GM12878 (cell line): Measurements from ENCODE around the gene MYMK. TPM values are rescaled to one million over a fixed set of nuclear protein-coding genes. Genes with fewer than 3 reads are reported as not detected.

ENCODE experiments used
- ATAC-seq: fragments of 200-7000 bp; cut with Tn5 transposase; 3 replicates; pipeline ENCODE4 v1.9.1; 2020; ENCODE audit warnings: mild to moderate bottlenecking, moderate library complexity
- BruUV-seq: library from RNA; stranded (reverse); fragments of 400-500 nt; replicated peaks from 2 replicates; lab custom pipeline; 2021; lab: Mats Ljungman, UMichigan
- CTCF ChIA-PET: fragments of 300-600 bp; sonication (Branson Sonifier 250); formaldehyde crosslinking; extraction: SDS; loops from one replicate; lab custom pipeline; 2021; ENCODE audit warnings: inconsistent platforms; lab: Yijun Ruan, JAX
- POLR2A ChIA-PET: fragments of 350-600 bp; formaldehyde crosslinking; extraction: SDS; loops from one replicate; lab custom pipeline; 2021; ENCODE audit warnings: inconsistent platforms; lab: Charles Lee
- RAD21 ChIA-PET: fragments of 300-600 bp; sonication (Branson Sonifier 250); formaldehyde crosslinking; loops from one replicate; lab custom pipeline; 2023; ENCODE audit warnings: antibody characterized with exemption; ENCODE audit not compliant: unreplicated experiment; lab: Charles Lee
- SMC1A ChIA-PET: fragments of 300-600 bp; sonication (Branson Sonifier 250); formaldehyde crosslinking; loops from one replicate; lab custom pipeline; 2023; ENCODE audit not compliant: unreplicated experiment, uncharacterized antibody; lab: Charles Lee
- DNase-seq: peaks from one replicate; pipeline ENCODE4 v3.0.0-alpha.2; 2011; ENCODE audit warnings: low read depth, low spot score
- FAIRE-seq: peaks from 3 replicates; lab custom pipeline; 2011; peaks lifted over from hg19 to GRCh38; lab: Jason Lieb, UNC
- H2AFZ ChIP-seq: 2 replicates; pipeline ENCODE4 v1.6.0; 2011; ENCODE audit warnings: low read depth, low read length, control low read depth; ENCODE audit not compliant: control insufficient read depth
- H3K27ac ChIP-seq: 2 replicates; pipeline ENCODE4 v1.5.1; 2011; ENCODE audit warnings: control low read depth; ENCODE audit not compliant: control insufficient read depth, insufficient read depth
- H3K27me3 ChIP-seq, 2 experiments: replicated peaks in 1 of 2; 2 replicates each; pipeline versions ENCODE4 v1.6.0 to v1.6.1; 2011; ENCODE audit warnings: low read length in 1 of 2; ENCODE audit not compliant: control insufficient read depth in 2 of 2, insufficient read depth in 2 of 2
- H3K36me3 ChIP-seq, 2 experiments: 2 replicates each; pipeline ENCODE4 v1.5.1; 2011; ENCODE audit warnings: low read length in 1 of 2; ENCODE audit not compliant: control insufficient read depth in 2 of 2, insufficient read depth in 2 of 2
- H3K4me1 ChIP-seq: 2 replicates; pipeline ENCODE4 v1.6.1; 2011; ENCODE audit warnings: mild to moderate bottlenecking, low read length, moderate library complexity, mixed read lengths; ENCODE audit not compliant: control insufficient read depth, insufficient read depth
- H3K4me2 ChIP-seq: 2 replicates; pipeline ENCODE4 v1.6.0; 2011; ENCODE audit warnings: control low read depth; ENCODE audit not compliant: control insufficient read depth, insufficient read depth
- H3K4me3 ChIP-seq: fragments of 200-600 bp; sonication (generic); 2 replicates; pipeline ENCODE4 v1.5.1; 2016
- H3K79me2 ChIP-seq: 2 replicates; pipeline ENCODE4 v1.6.0; 2011; ENCODE audit warnings: low read length; ENCODE audit not compliant: control insufficient read depth, insufficient read depth
- H3K9ac ChIP-seq: 2 replicates; pipeline ENCODE4 v1.8.0; 2011; ENCODE audit warnings: low read length, control low read depth, mixed read lengths; ENCODE audit not compliant: control insufficient read depth, insufficient read depth
- H3K9me3 ChIP-seq: replicated peaks from 3 replicates; pipeline ENCODE4 v1.5.1; 2011; ENCODE audit warnings: mild to moderate bottlenecking, low read length; ENCODE audit not compliant: control insufficient read depth, insufficient read depth
- H4K20me1 ChIP-seq: 2 replicates; pipeline ENCODE4 v1.6.0; 2011; ENCODE audit not compliant: control insufficient read depth, insufficient read depth
- CEBPZ ChIP-seq: fragments of 150-350 bp; IDR thresholded peaks from 2 replicates; pipeline ENCODE4 v1.6.1; 2016; ENCODE audit warnings: low read depth, low read length
- FOS ChIP-seq: IDR thresholded peaks from 3 replicates; pipeline ENCODE4 v1.6.1; 2011; ENCODE audit warnings: borderline replicate concordance; ENCODE audit not compliant: insufficient read length; ENCODE audit errors: extremely low read depth
- GABPA ChIP-seq: IDR thresholded peaks from 2 replicates; pipeline ENCODE4 v1.6.1; 2014; ENCODE audit warnings: antibody characterized with exemption, low read depth, mild to moderate bottlenecking, inconsistent platforms
- IKZF1 ChIP-seq: fragments of 450-650 bp; conservative IDR thresholded peaks from 2 replicates; pipeline ENCODE4 v1.6.1; 2017; ENCODE audit warnings: antibody characterized with exemption, mild to moderate bottlenecking
- MYB ChIP-seq: fragments of 150-350 bp; IDR thresholded peaks from 2 replicates; pipeline ENCODE4 v1.6.1; 2014; ENCODE audit warnings: mild to moderate bottlenecking, low read depth, low read length, borderline replicate concordance
- ZBTB33 ChIP-seq: fragments of 450-650 bp; IDR thresholded peaks from 2 replicates; pipeline ENCODE4 v1.6.1; 2017; ENCODE audit warnings: mild to moderate bottlenecking
- WGBS: methylation state at CpG from one replicate; pipeline ENCODE4 v1.1.6; 2016; ENCODE audit warnings: low lambda C conversion rate; ENCODE audit not compliant: insufficient replicate concordance, insufficient coverage; ENCODE audit errors: missing lambda C conversion rate; 5-methylcytosine and 5-hydroxymethylcytosine counted together
- in situ Hi-C: fragments of 300-500 bp; cut with MboI; formaldehyde crosslinking; loops from 9 replicates; pipeline ENCODE4 v1.14.3; 2018; ENCODE audit warnings: mixed read lengths
- intact Hi-C: fragments of 100-400 bp; cut with micrococcal nuclease; formaldehyde crosslinking; loops from one replicate; pipeline ENCODE4 v1.14.2; 2022; ENCODE audit not compliant: unreplicated experiment
- polyA plus RNA-seq, 11 experiments: library from polyadenylated mRNA; depleted of rRNA in 4 of 11; unstranded in 6 of 11; stranded (reverse) in 5 of 11; fragments of >200 nt; fragmentation: Nextera tagmentation in 4 of 11; fragmentation: Illumina TruSeq in 1 of 11; extraction: Ambion mirVana in 4 of 11; extraction: Trizol in 1 of 11; gene quantifications; 1 replicate in 1 of 11; 2 replicates in 10 of 11; pipeline versions ENCODE4 v1.2.1 to v1.2.3, GENCODE V29; 2011 to 2016; ENCODE audit warnings: inconsistent platforms in 2 of 11, missing spikeins in 2 of 11, low read depth in 1 of 11
- total RNA-seq, 4 experiments: library from RNA; depleted of rRNA in 3 of 4; stranded (reverse); fragments of >200 nt in 3 of 4; fragmentation: Illumina TruSeq in 1 of 4; extraction: Trizol in 1 of 4; gene quantifications; 2 replicates each; pipeline versions ENCODE4 v1.2.1 to v1.2.3, GENCODE V29; 2013 to 2021
- TF ChIP-seq, protein P1 (sequence below): fragments of 450-650 bp; IDR thresholded peaks from 2 replicates; pipeline ENCODE4 v1.6.1; 2017; ENCODE audit warnings: mild to moderate bottlenecking, moderate library complexity
- TF ChIP-seq, protein P2 (sequence below): fragments of 150-350 bp; IDR thresholded peaks from 2 replicates; pipeline ENCODE4 v1.6.1; 2014; ENCODE audit warnings: mild to moderate bottlenecking, low read depth, low read length

MYMK gene
- total and polyA plus RNA-seq, 10 of the 15 experiments (the other 5 are each of a cell fraction or from before 2014, with no cell fraction given), result not detected

GRCh38 chr9:133551446-133551845, 26.7 kb upstream of the MYMK start:
- ChIA-PET CTCF (no interaction called here), SMC1A (no interaction called here), RAD21 (no interaction called here), POLR2A (no interaction called here)
- BruUV-seq, result no TSS peak
- 47% methylated on average over 7 of the region's 7 CpGs for WGBS
- Histone ChIP-seq H3K27me3 (no peaks in the 10 kb centered on the region; a peak in 2 of 4 replicates), H3K4me1 (no peaks in the 10 kb centered on the region), H3K9me3 (no peaks in the 10 kb centered on the region), H3K36me3 (no peaks in the 10 kb centered on the region), H3K79me2 (no peaks in the 10 kb centered on the region), H3K4me3 (no peak overlapping the region), H3K4me2 (no peak overlapping the region), H4K20me1 (no peaks in the 10 kb centered on the region), H2AFZ (no peak overlapping the region), H3K9ac (no peak overlapping the region), H3K27ac (no peak overlapping the region)
- intact Hi-C loops, result no loop called here
- in situ Hi-C loops, result no loop called here
- FAIRE-seq (no peak), ATAC-seq (no peak), DNase-seq (no peak)
- TF ChIP-seq, protein P1, sequence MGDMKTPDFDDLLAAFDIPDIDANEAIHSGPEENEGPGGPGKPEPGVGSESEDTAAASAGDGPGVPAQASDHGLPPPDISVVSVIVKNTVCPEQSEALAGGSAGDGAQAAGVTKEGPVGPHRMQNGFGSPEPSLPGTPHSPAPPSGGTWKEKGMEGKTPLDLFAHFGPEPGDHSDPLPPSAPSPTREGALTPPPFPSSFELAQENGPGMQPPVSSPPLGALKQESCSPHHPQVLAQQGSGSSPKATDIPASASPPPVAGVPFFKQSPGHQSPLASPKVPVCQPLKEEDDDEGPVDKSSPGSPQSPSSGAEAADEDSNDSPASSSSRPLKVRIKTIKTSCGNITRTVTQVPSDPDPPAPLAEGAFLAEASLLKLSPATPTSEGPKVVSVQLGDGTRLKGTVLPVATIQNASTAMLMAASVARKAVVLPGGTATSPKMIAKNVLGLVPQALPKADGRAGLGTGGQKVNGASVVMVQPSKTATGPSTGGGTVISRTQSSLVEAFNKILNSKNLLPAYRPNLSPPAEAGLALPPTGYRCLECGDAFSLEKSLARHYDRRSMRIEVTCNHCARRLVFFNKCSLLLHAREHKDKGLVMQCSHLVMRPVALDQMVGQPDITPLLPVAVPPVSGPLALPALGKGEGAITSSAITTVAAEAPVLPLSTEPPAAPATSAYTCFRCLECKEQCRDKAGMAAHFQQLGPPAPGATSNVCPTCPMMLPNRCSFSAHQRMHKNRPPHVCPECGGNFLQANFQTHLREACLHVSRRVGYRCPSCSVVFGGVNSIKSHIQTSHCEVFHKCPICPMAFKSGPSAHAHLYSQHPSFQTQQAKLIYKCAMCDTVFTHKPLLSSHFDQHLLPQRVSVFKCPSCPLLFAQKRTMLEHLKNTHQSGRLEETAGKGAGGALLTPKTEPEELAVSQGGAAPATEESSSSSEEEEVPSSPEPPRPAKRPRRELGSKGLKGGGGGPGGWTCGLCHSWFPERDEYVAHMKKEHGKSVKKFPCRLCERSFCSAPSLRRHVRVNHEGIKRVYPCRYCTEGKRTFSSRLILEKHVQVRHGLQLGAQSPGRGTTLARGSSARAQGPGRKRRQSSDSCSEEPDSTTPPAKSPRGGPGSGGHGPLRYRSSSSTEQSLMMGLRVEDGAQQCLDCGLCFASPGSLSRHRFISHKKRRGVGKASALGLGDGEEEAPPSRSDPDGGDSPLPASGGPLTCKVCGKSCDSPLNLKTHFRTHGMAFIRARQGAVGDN, result no peak
- TF ChIP-seq GABPA (no peak), CEBPZ (no peak), ZBTB33 (no peak), MYB (no peak), IKZF1 (no peak), FOS (no peak)
- TF ChIP-seq, protein P2, sequence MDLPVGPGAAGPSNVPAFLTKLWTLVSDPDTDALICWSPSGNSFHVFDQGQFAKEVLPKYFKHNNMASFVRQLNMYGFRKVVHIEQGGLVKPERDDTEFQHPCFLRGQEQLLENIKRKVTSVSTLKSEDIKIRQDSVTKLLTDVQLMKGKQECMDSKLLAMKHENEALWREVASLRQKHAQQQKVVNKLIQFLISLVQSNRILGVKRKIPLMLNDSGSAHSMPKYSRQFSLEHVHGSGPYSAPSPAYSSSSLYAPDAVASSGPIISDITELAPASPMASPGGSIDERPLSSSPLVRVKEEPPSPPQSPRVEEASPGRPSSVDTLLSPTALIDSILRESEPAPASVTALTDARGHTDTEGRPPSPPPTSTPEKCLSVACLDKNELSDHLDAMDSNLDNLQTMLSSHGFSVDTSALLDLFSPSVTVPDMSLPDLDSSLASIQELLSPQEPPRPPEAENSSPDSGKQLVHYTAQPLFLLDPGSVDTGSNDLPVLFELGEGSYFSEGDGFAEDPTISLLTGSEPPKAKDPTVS, result no peak
